GM19452 (cell line): Measurements from ENCODE around the gene MAP4K4.

Source experiments
- ATAC-seq: cut with Tn5 transposase; IDR thresholded peaks from one replicate; pipeline ENCODE4 v1.9.1; 2021; ENCODE audit not compliant: unreplicated experiment

Gene MAP4K4

GRCh38 chr2:101697124-101698013, at the start of gene MAP4K4:
Gene MAP4K4, plus strand, starts transcription at chr2:101697707. Its CDS starts 374 bp downstream, at chr2:101698081.
- ATAC-seq, result peak; percentile 50

- no peak for ATAC-seq
These were observed 44.0 kb upstream of the MAP4K4 start for GRCh38 chr2:101653469-101653868.

GRCh38 chr2:101655702-101656422, 41.6 kb upstream of the MAP4K4 start:
- ATAC-seq, result no peak

- ATAC-seq, result no peak
These were observed 39.7 kb upstream of the MAP4K4 start for GRCh38 chr2:101657787-101658186.

GRCh38 chr2:101658387-101658786, 39.1 kb upstream of the MAP4K4 start:
- no peak for ATAC-seq

- no peak for ATAC-seq
These were observed 32.2 kb upstream of the MAP4K4 start for GRCh38 chr2:101665312-101665711.

GRCh38 chr2:101667823-101668222, 29.7 kb upstream of the MAP4K4 start:
- no peak for ATAC-seq

- no peak for ATAC-seq
These were observed 25.5 kb upstream of the MAP4K4 start for GRCh38 chr2:101672047-101672446.

- no peak for ATAC-seq
These were observed 23.6 kb upstream of the MAP4K4 start for GRCh38 chr2:101673920-101674319.

GRCh38 chr2:101675512-101675911, 22.0 kb upstream of the MAP4K4 start:
- no peak for ATAC-seq

GRCh38 chr2:101676674-101677073, 20.8 kb upstream of the MAP4K4 start:
- no peak for ATAC-seq

- no peak for ATAC-seq
These were observed 19.8 kb upstream of the MAP4K4 start for GRCh38 chr2:101677658-101678057.

GRCh38 chr2:101678379-101678778, 19.1 kb upstream of the MAP4K4 start:
- ATAC-seq, result no peak

GRCh38 chr2:101679037-101679726, 18.3 kb upstream of the MAP4K4 start:
- ATAC-seq, result no peak

GRCh38 chr2:101679801-101680487, 17.6 kb upstream of the MAP4K4 start:
- ATAC-seq, result no peak

GRCh38 chr2:101682311-101682710, 15.2 kb upstream of the MAP4K4 start:
- ATAC-seq, result no peak

- no peak for ATAC-seq
These were observed 13.2 kb upstream of the MAP4K4 start for GRCh38 chr2:101684313-101684712.

- ATAC-seq, result no peak
These were observed 9.2 kb upstream of the MAP4K4 start for GRCh38 chr2:101688261-101688660.

- ATAC-seq, result no peak
These were observed 8.2 kb upstream of the MAP4K4 start for GRCh38 chr2:101689114-101689825.

- ATAC-seq, result no peak
These were observed 6.9 kb upstream of the MAP4K4 start for GRCh38 chr2:101690547-101691152.
